ENCODE data around the gene DHRS1. TPM values are rescaled to one million over a fixed set of nuclear protein-coding genes. Genes with fewer than 3 reads are reported as not detected.

The DHRS1 gene
- total and polyA plus RNA-seq, 9 of the 15 experiments (the other 6 are each of a cell fraction or from before 2014, with no cell fraction given), result 7.3 to 33.6 (median 13.3) TPM

- TF ChIP-seq ZBTB2 (IDR thresholded peaks at IDR 0.05) (no peak), NR3C1 (CRISPR knock-in tag; IDR thresholded peaks at IDR 0.05) (peak; percentile 96), TARDBP (IDR thresholded peaks at IDR 0.05) (no peak), NELFE (IDR thresholded peaks at IDR 0.05; ENCODE audit: insufficient read depth, insufficient read length) (no peak), ATF6 (CRISPR knock-in tag; IDR thresholded peaks at IDR 0.05) (peak; percentile 80; the same call in 1 of the 2 replicates), MECOM (CRISPR knock-in tag; IDR thresholded peaks at IDR 0.05) (0 out of 2 replicates have a peak, but pooled peaks have one; percentile 39), TCF7 (IDR thresholded peaks at IDR 0.05; ENCODE audit: borderline replicate concordance) (no peak), ZNF224 (CRISPR knock-in tag; IDR thresholded peaks at IDR 0.05) (0 out of 2 replicates have a peak, but pooled peaks have one; percentile 62), MYC (IDR thresholded peaks at IDR 0.05; ENCODE audit: low read depth, low read length) (peak; percentile 86), MYC (CRISPR knock-in tag; IDR thresholded peaks at IDR 0.05; ENCODE audit: borderline replicate concordance, low read depth) (peak; percentile 43; the same call in 1 of the 2 replicates), KLF10 (CRISPR knock-in tag; IDR thresholded peaks at IDR 0.05) (no peak), THAP12 (CRISPR knock-in tag; IDR thresholded peaks at IDR 0.05) (peak; percentile 42; the same call in 1 of the 2 replicates), HNRNPH1 (optimal IDR thresholded peaks at IDR 0.05; ENCODE audit: low read depth, low read length) (no peak), ARID1B (IDR thresholded peaks at IDR 0.05) (0 out of 2 replicates have a peak, but pooled peaks have one; percentile 14), ERF (CRISPR knock-in tag; IDR thresholded peaks at IDR 0.05) (peak; percentile 86; the same call in 1 of the 2 replicates), MCM3 (IDR thresholded peaks at IDR 0.05) (no peak), MAFG (tag; conservative IDR thresholded peaks at IDR 0.05) (peak; percentile 58), MXD1 (CRISPR knock-in tag; IDR thresholded peaks at IDR 0.05; ENCODE audit: borderline replicate concordance, poor library complexity, severe bottlenecking) (no peak), THRA (IDR thresholded peaks at IDR 0.05) (no peak), RUNX1 (IDR thresholded peaks at IDR 0.05; ENCODE audit: low read depth) (no peak), ZNF311 (CRISPR knock-in tag; IDR thresholded peaks at IDR 0.05) (0 out of 2 replicates have a peak, but pooled peaks have one; percentile 38), MTA1 (IDR thresholded peaks at IDR 0.05; ENCODE audit: borderline replicate concordance) (no peak)
Observed at GRCh38 chr14:24315807-24316596, 16.4 kb upstream of the DHRS1 start (continued).

Data from K562 (cell line).